GM21360 (cell line): Measurements from ENCODE around the gene PACRGL.
"Not testable (repeated sequence)": the region's sequence is repeated elsewhere in the genome, so short reads cannot be mapped to it uniquely, and the experiment has no call there.

ENCODE experiments used
- ATAC-seq: cut with Tn5 transposase; IDR thresholded peaks from one replicate; pipeline ENCODE4 v1.9.1; 2021; ENCODE audit warnings: mild to moderate bottlenecking, moderate library complexity; ENCODE audit not compliant: unreplicated experiment

The PACRGL gene

GRCh38 chr4:20723019-20723418 lies 22.8 kb downstream of the PACRGL start:
- ATAC-seq, result no peak

- ATAC-seq, result no peak
These were observed 23.2 kb downstream of the PACRGL start for GRCh38 chr4:20723463-20723862.

- ATAC-seq, result no peak
These were observed 24.7 kb downstream of the PACRGL start for GRCh38 chr4:20724915-20725314.

- ATAC-seq, result no peak
These were observed 35.7 kb downstream of the PACRGL start for GRCh38 chr4:20735931-20736330.

- not testable (repeated sequence) for ATAC-seq
These were observed 45.7 kb downstream of the PACRGL start for GRCh38 chr4:20746000-20746399.

- no peak for ATAC-seq
These were observed 52.4 kb downstream of the PACRGL start for GRCh38 chr4:20752641-20753040.

- ATAC-seq, result no peak
These were observed 53.8 kb downstream of the PACRGL start for GRCh38 chr4:20754036-20754435.

GRCh38 chr4:20760053-20760452 lies 59.8 kb downstream of the PACRGL start:
- ATAC-seq, result no peak

GRCh38 chr4:20761382-20761781 lies 61.1 kb downstream of the PACRGL start:
- ATAC-seq, result no peak

GRCh38 chr4:20761826-20762225 lies 61.6 kb downstream of the PACRGL start:
- ATAC-seq, result no peak

GRCh38 chr4:20764366-20764992 lies 64.2 kb downstream of the PACRGL start:
- no peak for ATAC-seq

- ATAC-seq, result peak; percentile 82
These were observed 73.1 kb downstream of the PACRGL start for GRCh38 chr4:20773144-20773997.

- ATAC-seq, result no peak
These were observed 78.6 kb downstream of the PACRGL start for GRCh38 chr4:20778896-20779295.

- not testable (repeated sequence) for ATAC-seq
These were observed 82.9 kb downstream of the PACRGL start for GRCh38 chr4:20783134-20783533.

- no peak for ATAC-seq
These were observed 87.8 kb downstream of the PACRGL start for GRCh38 chr4:20787940-20788665.
